Measurements from ENCODE around the gene SELP.

The SELP gene

GRCh38 chr1:169574336-169574735 is 55.6 kb downstream of the SELP start:
- DNase-seq = no peak

GRCh38 chr1:169572187-169572586 is 57.7 kb downstream of the SELP start:
- no peak for DNase-seq

GRCh38 chr1:169571450-169571849 is 58.5 kb downstream of the SELP start:
- no peak for DNase-seq

- no peak for DNase-seq
Observed at GRCh38 chr1:169570172-169570574, 59.8 kb downstream of the SELP start.

- DNase-seq = no peak
Observed at GRCh38 chr1:169568497-169568896, 61.4 kb downstream of the SELP start.

- DNase-seq = no peak
Observed at GRCh38 chr1:169565335-169566271, 64.3 kb downstream of the SELP start.

GRCh38 chr1:169563650-169564049 is 66.3 kb downstream of the SELP start:
- DNase-seq = no peak

- no peak for DNase-seq
Observed at GRCh38 chr1:169563019-169563615, 66.8 kb downstream of the SELP start.

- DNase-seq = no peak
Observed at GRCh38 chr1:169561692-169562091, 68.2 kb downstream of the SELP start.

- no peak for DNase-seq
Observed at GRCh38 chr1:169557131-169557530, 72.8 kb downstream of the SELP start.

GRCh38 chr1:169550294-169550693 is 79.6 kb downstream of the SELP start:
- DNase-seq = peak; percentile 29

- DNase-seq = no peak
Observed at GRCh38 chr1:169548282-169548681, 81.6 kb downstream of the SELP start.

- DNase-seq = peak; percentile 75
Observed at GRCh38 chr1:169546087-169546995, 83.6 kb downstream of the SELP start.

GRCh38 chr1:169545472-169545871 is 84.5 kb downstream of the SELP start:
- no peak for DNase-seq

- no peak for DNase-seq
Observed at GRCh38 chr1:169538998-169539871, 90.7 kb downstream of the SELP start.
